HEK293 (cell line): Measurements from ENCODE around the gene ZBTB8A.

Experiments used
- CTCF ChIA-PET: fragments of 350-600 bp; formaldehyde crosslinking; extraction: SDS; loops from one replicate; lab custom pipeline; 2021; ENCODE audit warnings: antibody characterized with exemption; lab: Yijun Ruan, JAX
- POLR2A ChIA-PET: fragments of 300-600 bp; formaldehyde crosslinking; extraction: SDS; loops from one replicate; lab custom pipeline; 2020; ENCODE audit warnings: antibody characterized with exemption, inconsistent platforms; lab: Yijun Ruan, JAX
- H3K27ac ChIP-seq: fragments of 200-500 bp; sonication (Bioruptor generic); 2 replicates; pipeline ENCODE4 v1.5.1; 2014; ENCODE audit warnings: low read depth, low read length, control low read depth, inconsistent platforms; ENCODE audit errors: extremely low read depth
- H3K36me3 ChIP-seq, 2 experiments: fragments of 200-500 bp in 1 of 2; sonication (Bioruptor generic) in 1 of 2; 1 replicate in 1 of 2; 2 replicates in 1 of 2; pipeline ENCODE4 v1.5.1; 2014 to 2017; ENCODE audit warnings: inconsistent platforms in 2 of 2, low read length in 2 of 2; ENCODE audit not compliant: control insufficient read depth in 2 of 2, insufficient read depth in 1 of 2
- H3K4me1 ChIP-seq: fragments of 200-500 bp; sonication (Bioruptor generic); 2 replicates; pipeline ENCODE4 v1.5.1; 2014; ENCODE audit warnings: mild to moderate bottlenecking, low read length, inconsistent platforms; ENCODE audit not compliant: control insufficient read depth, insufficient read depth
- H3K4me3 ChIP-seq: 2 replicates; pipeline ENCODE4 v1.5.1; 2011; ENCODE audit warnings: low read depth, mild to moderate bottlenecking, control low read depth, low read length, moderate library complexity
- H3K9me3 ChIP-seq: fragments of 200-500 bp; sonication (Bioruptor generic); 2 replicates; pipeline ENCODE4 v1.5.1; 2014; ENCODE audit warnings: low read depth, low read length, inconsistent platforms; ENCODE audit not compliant: control insufficient read depth, insufficient read depth
- FEZF1 ChIP-seq: fragments of 450-650 bp; formaldehyde crosslinking; IDR thresholded peaks from 2 replicates; pipeline ENCODE4 v1.5.1; 2016; ENCODE audit warnings: missing biosample characterization, missing genetic modification characterization
- SCRT2 ChIP-seq: fragments of 450-650 bp; formaldehyde crosslinking; IDR thresholded peaks from 2 replicates; pipeline ENCODE4 v1.5.1; 2016; ENCODE audit warnings: missing biosample characterization, missing genetic modification characterization
- SP2 ChIP-seq: fragments of 450-650 bp; formaldehyde crosslinking; IDR thresholded peaks from 2 replicates; pipeline ENCODE4 v1.5.1; 2016; ENCODE audit warnings: missing biosample characterization, missing genetic modification characterization
- TCF7L2 ChIP-seq: IDR thresholded peaks from 2 replicates; pipeline ENCODE4 v1.6.1; 2011; ENCODE audit warnings: low read depth, mild to moderate bottlenecking, inconsistent platforms, low read length, moderate library complexity, borderline replicate concordance
- ZBTB17 ChIP-seq: fragments of 450-650 bp; formaldehyde crosslinking; IDR thresholded peaks from 2 replicates; pipeline ENCODE4 v1.5.1; 2016; ENCODE audit warnings: missing biosample characterization, missing genetic modification characterization
- ZEB2 ChIP-seq: fragments of 450-650 bp; formaldehyde crosslinking; IDR thresholded peaks from 2 replicates; pipeline ENCODE4 v1.5.1; 2016; ENCODE audit warnings: missing biosample characterization, missing genetic modification characterization
- ZNF10 ChIP-seq: fragments of 450-650 bp; formaldehyde crosslinking; IDR thresholded peaks from 2 replicates; pipeline ENCODE4 v1.5.1; 2017; ENCODE audit warnings: missing biosample characterization, missing genetic modification characterization
- ZNF157 ChIP-seq: fragments of 450-650 bp; formaldehyde crosslinking; IDR thresholded peaks from 2 replicates; pipeline ENCODE4 v1.5.1; 2016; ENCODE audit warnings: missing biosample characterization, missing genetic modification characterization
- ZNF335 ChIP-seq: fragments of 450-650 bp; formaldehyde crosslinking; conservative IDR thresholded peaks from 2 replicates; pipeline ENCODE4 v1.5.1; 2016; ENCODE audit warnings: missing biosample characterization, missing genetic modification characterization
- ZNF398 ChIP-seq: fragments of 450-650 bp; formaldehyde crosslinking; IDR thresholded peaks from 2 replicates; pipeline ENCODE4 v1.5.1; 2017; ENCODE audit warnings: missing biosample characterization, missing genetic modification characterization
- ZNF433 ChIP-seq: fragments of 450-650 bp; formaldehyde crosslinking; IDR thresholded peaks from 2 replicates; pipeline ENCODE4 v1.5.1; 2016; ENCODE audit warnings: missing biosample characterization, missing genetic modification characterization, low read depth
- ZNF580 ChIP-seq: fragments of 450-650 bp; formaldehyde crosslinking; IDR thresholded peaks from 2 replicates; pipeline ENCODE4 v1.5.1; 2016; ENCODE audit warnings: missing biosample characterization, missing genetic modification characterization
- ZNF585B ChIP-seq: fragments of 450-650 bp; formaldehyde crosslinking; IDR thresholded peaks from 2 replicates; pipeline ENCODE4 v1.5.1; 2016; ENCODE audit warnings: missing biosample characterization, missing genetic modification characterization
- ZNF670 ChIP-seq: fragments of 450-650 bp; formaldehyde crosslinking; IDR thresholded peaks from 2 replicates; pipeline ENCODE4 v1.5.1; 2016; ENCODE audit warnings: missing biosample characterization, missing genetic modification characterization, low read depth
- ZNF76 ChIP-seq: fragments of 450-650 bp; formaldehyde crosslinking; IDR thresholded peaks from 2 replicates; pipeline ENCODE4; 2016; ENCODE audit warnings: low read depth, missing biosample characterization, missing genetic modification characterization, borderline replicate concordance
- ZNF791 ChIP-seq: fragments of 450-650 bp; formaldehyde crosslinking; IDR thresholded peaks from 2 replicates; pipeline ENCODE4 v1.5.1; 2016; ENCODE audit warnings: missing biosample characterization, missing genetic modification characterization
- TF ChIP-seq, protein P1 (sequence below): fragments of 450-650 bp; formaldehyde crosslinking; IDR thresholded peaks from 2 replicates; pipeline ENCODE4 v1.5.1; 2016; ENCODE audit warnings: missing biosample characterization, missing genetic modification characterization
- TF ChIP-seq, protein P2 (sequence below): fragments of 450-650 bp; formaldehyde crosslinking; IDR thresholded peaks from 2 replicates; pipeline ENCODE4 v1.5.1; 2017; ENCODE audit warnings: missing biosample characterization, mild to moderate bottlenecking, missing genetic modification characterization, moderate library complexity
- TF ChIP-seq, protein P3 (sequence below): fragments of 450-650 bp; formaldehyde crosslinking; IDR thresholded peaks from 2 replicates; pipeline ENCODE4 v1.5.1; 2016; ENCODE audit warnings: missing biosample characterization, missing genetic modification characterization
- TF ChIP-seq, protein P4 (sequence below): IDR thresholded peaks from 2 replicates; pipeline ENCODE4 v1.6.1; 2011; ENCODE audit warnings: mild to moderate bottlenecking, low read depth, low read length, borderline replicate concordance

ZBTB8A gene

GRCh38 chr1:32491386-32491785 is 47.8 kb upstream of the ZBTB8A start:
- POLR2A ChIA-PET: no interaction called here
- CTCF ChIA-PET: interaction anchor here (0.5 kb wide), 1 partner anchor 241 kb away, joined by 3 read pairs; no protein-coding TSS in a partner anchor
- no peak overlapping the region for H3K27ac ChIP-seq
- TF ChIP-seq SCRT2: no peak
- no peak for TF ChIP-seq ZNF76 (tag by site-specific recombination)
- TF ChIP-seq ZNF10: no peak
- TF ChIP-seq ZNF791 (tag by site-specific recombination): no peak
- TF ChIP-seq SP2 (tag by site-specific recombination): no peak
- no peak for TF ChIP-seq ZNF670 (tag by site-specific recombination)
- TF ChIP-seq, all 188 proteins: peak for 0
- Histone ChIP-seq H3K4me1 (no peaks in the 10 kb centered on the region), H3K4me3 (no peak overlapping the region), H3K9me3 (no peaks in the 10 kb centered on the region), H3K36me3 (peaks cover 0 to 3% of the 10 kb centered on the region in 2 experiments; a peak in 2 of 3 replicates)

DNA sequence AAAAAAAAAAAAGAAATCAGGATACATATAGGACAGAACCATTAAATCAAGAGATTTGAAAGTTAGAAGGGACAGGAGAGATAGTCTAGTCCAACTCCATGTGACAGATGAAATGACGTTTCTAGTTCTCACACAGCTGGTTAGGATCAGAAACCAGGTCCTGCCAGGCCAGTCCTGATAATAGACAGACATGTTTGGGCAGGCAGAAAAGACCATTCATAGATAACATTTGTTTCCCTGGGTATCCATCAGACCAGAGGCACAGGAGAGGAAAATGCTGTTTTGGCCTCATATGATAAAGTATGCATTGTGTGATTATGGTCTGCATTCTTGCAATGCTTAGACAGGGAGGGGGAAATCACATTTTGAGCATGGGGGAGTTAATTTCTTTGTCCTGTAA is 45.0 kb upstream of the ZBTB8A start:
- TF ChIP-seq, protein P1, sequence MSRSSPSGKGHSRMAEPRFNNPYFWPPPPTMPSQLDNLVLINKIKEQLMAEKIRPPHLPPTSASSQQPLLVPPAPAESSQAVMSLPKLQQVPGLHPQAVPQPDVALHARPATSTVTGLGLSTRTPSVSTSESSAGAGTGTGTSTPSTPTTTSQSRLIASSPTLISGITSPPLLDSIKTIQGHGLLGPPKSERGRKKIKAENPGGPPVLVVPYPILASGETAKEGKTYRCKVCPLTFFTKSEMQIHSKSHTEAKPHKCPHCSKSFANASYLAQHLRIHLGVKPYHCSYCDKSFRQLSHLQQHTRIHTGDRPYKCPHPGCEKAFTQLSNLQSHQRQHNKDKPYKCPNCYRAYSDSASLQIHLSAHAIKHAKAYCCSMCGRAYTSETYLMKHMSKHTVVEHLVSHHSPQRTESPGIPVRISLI (tag by site-specific recombination): 0 out of 2 replicates have a peak, but pooled peaks have one; percentile 14
- TF ChIP-seq FEZF1 (tag by site-specific recombination) (peak; percentile 13; the same call in 1 of the 2 replicates), ZNF398 (tag by site-specific recombination) (no peak), ZBTB17 (peak; percentile 70), ZNF585B (0 out of 2 replicates have a peak, but pooled peaks have one; percentile 20), ZNF580 (tag by site-specific recombination) (no peak), TCF7L2 (no peak), ZNF335 (tag by site-specific recombination) (0 out of 2 replicates have a peak, but pooled peaks have one; percentile 2), ZNF433 (tag by site-specific recombination) (no peak), ZEB2 (tag by site-specific recombination) (0 out of 2 replicates have a peak, but pooled peaks have one; percentile 11), ZNF157 (tag by site-specific recombination) (no peak)
- TF ChIP-seq, protein P2, sequence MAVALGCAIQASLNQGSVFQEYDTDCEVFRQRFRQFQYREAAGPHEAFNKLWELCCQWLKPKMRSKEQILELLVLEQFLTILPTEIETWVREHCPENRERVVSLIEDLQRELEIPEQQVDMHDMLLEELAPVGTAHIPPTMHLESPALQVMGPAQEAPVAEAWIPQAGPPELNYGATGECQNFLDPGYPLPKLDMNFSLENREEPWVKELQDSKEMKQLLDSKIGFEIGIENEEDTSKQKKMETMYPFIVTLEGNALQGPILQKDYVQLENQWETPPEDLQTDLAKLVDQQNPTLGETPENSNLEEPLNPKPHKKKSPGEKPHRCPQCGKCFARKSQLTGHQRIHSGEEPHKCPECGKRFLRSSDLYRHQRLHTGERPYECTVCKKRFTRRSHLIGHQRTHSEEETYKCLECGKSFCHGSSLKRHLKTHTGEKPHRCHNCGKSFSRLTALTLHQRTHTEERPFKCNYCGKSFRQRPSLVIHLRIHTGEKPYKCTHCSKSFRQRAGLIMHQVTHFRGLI (tag by site-specific recombination): no peak
- TF ChIP-seq, protein P3, sequence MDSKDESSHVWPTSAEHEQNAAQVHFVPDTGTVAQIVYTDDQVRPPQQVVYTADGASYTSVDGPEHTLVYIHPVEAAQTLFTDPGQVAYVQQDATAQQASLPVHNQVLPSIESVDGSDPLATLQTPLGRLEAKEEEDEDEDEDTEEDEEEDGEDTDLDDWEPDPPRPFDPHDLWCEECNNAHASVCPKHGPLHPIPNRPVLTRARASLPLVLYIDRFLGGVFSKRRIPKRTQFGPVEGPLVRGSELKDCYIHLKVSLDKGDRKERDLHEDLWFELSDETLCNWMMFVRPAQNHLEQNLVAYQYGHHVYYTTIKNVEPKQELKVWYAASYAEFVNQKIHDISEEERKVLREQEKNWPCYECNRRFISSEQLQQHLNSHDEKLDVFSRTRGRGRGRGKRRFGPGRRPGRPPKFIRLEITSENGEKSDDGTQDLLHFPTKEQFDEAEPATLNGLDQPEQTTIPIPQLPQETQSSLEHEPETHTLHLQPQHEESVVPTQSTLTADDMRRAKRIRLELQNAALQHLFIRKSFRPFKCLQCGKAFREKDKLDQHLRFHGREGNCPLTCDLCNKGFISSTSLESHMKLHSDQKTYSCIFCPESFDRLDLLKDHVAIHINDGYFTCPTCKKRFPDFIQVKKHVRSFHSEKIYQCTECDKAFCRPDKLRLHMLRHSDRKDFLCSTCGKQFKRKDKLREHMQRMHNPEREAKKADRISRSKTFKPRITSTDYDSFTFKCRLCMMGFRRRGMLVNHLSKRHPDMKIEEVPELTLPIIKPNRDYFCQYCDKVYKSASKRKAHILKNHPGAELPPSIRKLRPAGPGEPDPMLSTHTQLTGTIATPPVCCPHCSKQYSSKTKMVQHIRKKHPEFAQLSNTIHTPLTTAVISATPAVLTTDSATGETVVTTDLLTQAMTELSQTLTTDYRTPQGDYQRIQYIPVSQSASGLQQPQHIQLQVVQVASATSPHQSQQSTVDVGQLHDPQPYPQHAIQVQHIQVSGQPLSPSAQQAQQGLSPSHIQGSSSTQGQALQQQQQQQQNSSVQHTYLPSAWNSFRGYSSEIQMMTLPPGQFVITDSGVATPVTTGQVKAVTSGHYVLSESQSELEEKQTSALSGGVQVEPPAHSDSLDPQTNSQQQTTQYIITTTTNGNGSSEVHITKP (tag by site-specific recombination): peak; percentile 92
- TF ChIP-seq, protein P4, sequence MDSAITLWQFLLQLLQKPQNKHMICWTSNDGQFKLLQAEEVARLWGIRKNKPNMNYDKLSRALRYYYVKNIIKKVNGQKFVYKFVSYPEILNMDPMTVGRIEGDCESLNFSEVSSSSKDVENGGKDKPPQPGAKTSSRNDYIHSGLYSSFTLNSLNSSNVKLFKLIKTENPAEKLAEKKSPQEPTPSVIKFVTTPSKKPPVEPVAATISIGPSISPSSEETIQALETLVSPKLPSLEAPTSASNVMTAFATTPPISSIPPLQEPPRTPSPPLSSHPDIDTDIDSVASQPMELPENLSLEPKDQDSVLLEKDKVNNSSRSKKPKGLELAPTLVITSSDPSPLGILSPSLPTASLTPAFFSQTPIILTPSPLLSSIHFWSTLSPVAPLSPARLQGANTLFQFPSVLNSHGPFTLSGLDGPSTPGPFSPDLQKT: no peak
- no peak overlapping the region for H3K4me3 ChIP-seq
- POLR2A ChIA-PET: no interaction called here
- peaks cover 3% of the 10 kb centered on the region; the same call in 1 of the 2 replicates for H3K4me1 ChIP-seq
- no peaks in the 10 kb centered on the region for H3K36me3 ChIP-seq
- no peaks in the 10 kb centered on the region for H3K9me3 ChIP-seq
- H3K27ac ChIP-seq: no peak overlapping the region
- CTCF ChIA-PET: no interaction called here
